HEK293T (cell line): ENCODE measurements around the gene PTGDR2.

Experiments
- BHLHE40 ChIP-seq: fragments of 450-650 bp; IDR thresholded peaks from 2 replicates; pipeline ENCODE4 v1.6.1; 2016; ENCODE audit warnings: mild to moderate bottlenecking, moderate library complexity, borderline replicate concordance
- ELF4 ChIP-seq: fragments of 450-650 bp; IDR thresholded peaks from 2 replicates; pipeline ENCODE4 v1.6.1; 2017; ENCODE audit warnings: antibody characterized with exemption
- SP1 ChIP-seq: fragments of 450-650 bp; IDR thresholded peaks from 2 replicates; pipeline ENCODE4 v1.6.1; 2017

- no peak for TF ChIP-seq BHLHE40
- no peak for TF ChIP-seq SP1
- no peak for TF ChIP-seq ELF4
Measured at GRCh38 chr11:60847281-60847680, 8.5 kb downstream of the PTGDR2 start.
